GM12875 (cell line): ENCODE measurements around the gene KIRREL1.

ENCODE experiments used
- H3K4me3 ChIP-seq: one replicate; pipeline ENCODE4 v1.5.1; 2011; ENCODE audit warnings: low read depth, low read length, control low read depth
- TF ChIP-seq, protein P1 (sequence below): IDR thresholded peaks from 2 replicates; pipeline ENCODE4 v1.5.1; 2011; ENCODE audit warnings: low read depth, mild to moderate bottlenecking, control low read depth, inconsistent platforms, low read length, moderate library complexity, borderline replicate concordance; ENCODE audit not compliant: insufficient read depth

The KIRREL1 gene

DNA sequence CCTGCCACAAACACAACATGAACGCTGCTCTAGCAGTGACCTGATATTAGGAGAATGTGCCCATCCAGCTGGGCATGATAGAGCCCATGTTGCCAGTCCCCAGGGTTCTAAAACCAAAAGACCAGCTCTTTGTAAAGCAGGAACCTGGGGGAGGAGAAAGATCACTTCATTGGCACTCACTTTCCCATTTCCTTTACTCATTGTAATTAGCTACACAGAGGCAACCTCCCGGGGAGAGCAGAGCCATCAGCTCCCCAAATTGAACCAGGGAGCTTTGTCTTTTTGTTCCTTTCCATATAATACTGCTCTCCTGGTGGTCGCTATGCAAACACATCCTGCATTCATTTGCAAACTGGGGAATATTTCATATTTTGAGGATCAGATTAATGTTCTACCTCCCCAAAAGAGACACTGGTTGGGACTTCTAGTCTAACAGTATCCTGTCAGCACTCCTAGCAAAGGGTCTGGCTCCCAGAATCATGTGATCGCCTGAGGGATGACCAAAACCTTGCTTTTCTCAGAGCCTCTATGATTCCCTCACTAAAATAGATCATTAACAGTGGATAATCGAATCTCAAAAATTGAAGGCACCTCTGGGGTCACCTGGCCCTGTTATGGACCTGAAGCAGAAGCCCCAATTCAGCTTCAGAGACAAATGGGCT, 110.5 kb downstream of the KIRREL1 start:
- H3K4me3 ChIP-seq = no peak overlapping the region
- TF ChIP-seq, protein P1, sequence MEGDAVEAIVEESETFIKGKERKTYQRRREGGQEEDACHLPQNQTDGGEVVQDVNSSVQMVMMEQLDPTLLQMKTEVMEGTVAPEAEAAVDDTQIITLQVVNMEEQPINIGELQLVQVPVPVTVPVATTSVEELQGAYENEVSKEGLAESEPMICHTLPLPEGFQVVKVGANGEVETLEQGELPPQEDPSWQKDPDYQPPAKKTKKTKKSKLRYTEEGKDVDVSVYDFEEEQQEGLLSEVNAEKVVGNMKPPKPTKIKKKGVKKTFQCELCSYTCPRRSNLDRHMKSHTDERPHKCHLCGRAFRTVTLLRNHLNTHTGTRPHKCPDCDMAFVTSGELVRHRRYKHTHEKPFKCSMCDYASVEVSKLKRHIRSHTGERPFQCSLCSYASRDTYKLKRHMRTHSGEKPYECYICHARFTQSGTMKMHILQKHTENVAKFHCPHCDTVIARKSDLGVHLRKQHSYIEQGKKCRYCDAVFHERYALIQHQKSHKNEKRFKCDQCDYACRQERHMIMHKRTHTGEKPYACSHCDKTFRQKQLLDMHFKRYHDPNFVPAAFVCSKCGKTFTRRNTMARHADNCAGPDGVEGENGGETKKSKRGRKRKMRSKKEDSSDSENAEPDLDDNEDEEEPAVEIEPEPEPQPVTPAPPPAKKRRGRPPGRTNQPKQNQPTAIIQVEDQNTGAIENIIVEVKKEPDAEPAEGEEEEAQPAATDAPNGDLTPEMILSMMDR = no peak

DNA sequence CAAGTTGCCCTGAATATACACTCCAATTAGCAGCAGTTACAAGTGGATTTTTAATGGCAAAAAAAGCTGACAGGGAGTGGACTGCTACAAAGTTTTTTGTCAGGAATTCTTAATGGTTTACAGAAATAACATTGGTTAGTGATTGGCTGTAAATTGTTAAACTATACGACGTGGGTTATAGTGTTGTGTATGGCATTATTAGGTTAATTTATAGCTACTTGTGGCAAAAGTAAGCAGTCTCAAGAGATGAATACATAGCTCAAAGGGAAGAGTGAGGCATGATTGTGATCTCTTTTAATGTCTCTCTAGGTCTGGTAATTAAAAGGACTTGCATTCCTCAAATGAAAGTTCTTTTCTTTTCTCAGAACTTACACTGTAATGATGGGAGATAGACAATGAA, 111.4 kb downstream of the KIRREL1 start:
- TF ChIP-seq, protein P1 = no peak
- no peak overlapping the region for H3K4me3 ChIP-seq

DNA sequence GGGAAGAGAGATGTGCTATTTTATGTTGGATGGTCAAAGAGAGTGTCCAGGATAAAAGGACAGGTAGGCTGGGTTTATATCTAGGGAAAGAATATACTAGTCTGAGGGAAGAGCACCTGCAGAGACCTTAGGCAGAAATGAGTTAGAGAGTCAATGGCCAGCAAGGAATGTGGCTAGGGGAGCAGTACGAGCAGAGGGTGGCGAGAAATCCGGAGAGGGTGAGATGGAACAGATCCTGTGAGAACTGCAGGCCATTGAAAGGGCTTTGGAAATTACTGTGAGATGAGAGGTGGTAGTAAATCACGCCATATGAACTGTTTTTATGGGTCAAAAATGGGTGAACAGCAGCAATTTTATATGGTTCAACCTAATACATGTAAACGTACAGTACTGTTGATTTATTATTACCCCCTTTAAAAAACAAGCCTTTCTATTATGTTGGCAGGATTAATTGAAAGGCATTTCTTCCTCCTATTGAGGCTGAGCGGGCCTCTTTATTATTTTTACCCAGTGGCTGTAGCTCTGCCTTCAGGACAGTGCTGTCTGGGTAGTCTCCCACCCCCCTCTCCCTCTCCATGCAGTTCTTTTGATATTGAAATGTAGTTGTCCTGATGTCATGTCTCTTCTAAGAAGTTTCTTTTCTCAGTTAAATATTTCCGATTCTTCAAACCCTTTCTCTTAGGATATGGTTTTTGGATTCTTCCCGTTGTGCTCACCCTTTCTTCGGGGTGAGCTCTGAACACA, 112.1 kb downstream of the KIRREL1 start:
- TF ChIP-seq, protein P1 = no peak
- no peak overlapping the region for H3K4me3 ChIP-seq

DNA sequence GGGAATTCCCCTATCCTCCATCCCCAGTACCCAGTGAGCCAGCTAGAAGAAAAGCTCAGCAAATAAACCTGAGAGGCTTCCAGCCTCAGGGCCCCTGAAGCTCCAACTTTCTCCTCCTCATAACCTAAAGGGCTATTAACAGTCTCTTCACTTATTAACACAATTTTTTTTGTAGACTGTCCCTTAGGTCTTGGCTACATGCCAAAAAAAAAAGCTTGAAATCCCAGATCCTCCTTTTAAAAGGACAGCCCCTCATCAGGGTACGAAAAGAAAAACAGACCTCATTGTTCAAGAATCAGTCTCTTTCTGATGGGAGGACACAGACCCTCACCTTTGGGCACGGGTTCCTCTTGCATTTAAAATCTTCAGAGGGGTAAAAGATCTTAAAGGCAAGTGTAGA, 114.5 kb downstream of the KIRREL1 start:
- TF ChIP-seq, protein P1 = no peak

DNA sequence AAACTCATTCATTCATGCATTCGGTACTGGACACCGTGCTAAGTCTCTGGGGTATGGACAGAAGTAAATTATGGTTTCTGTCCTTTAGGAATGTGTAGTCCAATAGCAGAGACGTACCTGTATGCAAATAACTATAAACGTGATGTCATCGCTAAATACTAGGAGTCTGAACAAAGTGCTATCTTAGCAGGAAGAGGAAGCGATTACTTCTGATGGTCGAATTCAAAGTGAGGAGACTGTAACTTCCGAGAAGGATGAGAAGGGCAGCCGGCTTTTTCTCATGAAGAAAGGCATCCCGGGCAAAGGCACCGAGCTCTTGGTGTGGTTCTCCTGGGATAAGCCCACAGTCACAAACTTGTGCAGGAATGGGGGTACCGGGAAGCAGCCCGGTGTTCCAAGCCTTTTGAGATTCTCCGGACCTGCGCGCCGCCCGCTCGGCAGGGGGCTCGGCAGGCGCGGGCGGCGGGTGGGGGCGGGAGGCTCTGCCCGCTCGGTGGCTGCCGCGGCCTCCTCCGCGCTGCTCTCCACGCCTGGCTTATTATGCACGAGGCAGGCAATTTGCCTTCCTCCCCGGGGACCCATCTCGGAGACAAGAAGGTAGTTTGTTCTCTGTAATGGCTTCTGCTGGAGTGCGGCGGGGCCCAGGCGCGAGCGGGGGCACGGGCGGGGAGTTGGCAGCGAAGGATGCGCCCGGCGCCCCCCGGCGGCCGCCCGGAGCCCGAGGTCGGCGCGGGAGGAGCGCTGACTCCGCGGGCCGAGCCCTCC, 119.7 kb downstream of the KIRREL1 start:
- no peak overlapping the region for H3K4me3 ChIP-seq
- TF ChIP-seq, protein P1 = 0 out of 2 replicates have a peak, but pooled peaks have one; percentile 22

More for the DNA sequence above, 114.5 kb downstream of the KIRREL1 start:
- H3K4me3 ChIP-seq = no peak overlapping the region

DNA sequence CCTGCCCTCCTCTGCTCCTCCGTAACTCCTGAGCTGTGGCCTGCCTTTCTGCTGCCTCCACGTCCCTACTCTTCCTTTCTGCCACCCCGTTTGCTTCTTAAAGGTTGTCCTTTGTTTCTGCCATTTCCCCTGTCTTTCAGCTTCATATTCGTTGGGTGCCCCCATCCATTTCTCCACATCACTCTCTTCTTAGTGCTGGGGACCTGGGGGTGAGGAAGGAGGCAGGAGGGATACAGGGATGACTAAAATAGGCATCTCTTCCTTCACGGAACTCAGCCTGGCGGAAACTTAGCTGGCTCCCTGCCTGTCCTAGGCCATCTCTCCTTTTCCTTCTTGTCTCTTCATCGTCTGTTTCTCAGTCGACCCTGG, 120.3 kb downstream of the KIRREL1 start:
- TF ChIP-seq, protein P1 = no peak
- H3K4me3 ChIP-seq = no peak overlapping the region
